Neural progenitor cell (in vitro differentiated cells): Measurements from ENCODE around the gene SHKBP1. TPM values are rescaled to one million over a fixed set of nuclear protein-coding genes. Genes with fewer than 3 reads are reported as not detected.
A peak's percentile ranks its signal among the peaks of the same experiment; 100 is the strongest.

ENCODE experiments used
- DNase-seq: peaks from one replicate; pipeline ENCODE4 v3.0.0-alpha.2; 2016; ENCODE audit warnings: low spot score
- H2AFZ ChIP-seq: fragments of 200-600 bp; sonication (generic); replicated peaks from 2 replicates; pipeline ENCODE4 v1.6.1; 2016; ENCODE audit warnings: antibody characterized with exemption
- H3F3A ChIP-seq: fragments of 200-600 bp; sonication (generic); 2 replicates; pipeline ENCODE4 v1.6.1; 2016; ENCODE audit warnings: antibody characterized with exemption, low read depth
- H3K27ac ChIP-seq: fragments of 200-600 bp; sonication (generic); 2 replicates; pipeline ENCODE4 v1.5.1; 2016; ENCODE audit warnings: mild to moderate bottlenecking
- H3K27me3 ChIP-seq: fragments of 200-600 bp; sonication (generic); 2 replicates; pipeline ENCODE4 v1.6.1; 2016; ENCODE audit warnings: mild to moderate bottlenecking, moderate library complexity
- H3K36me3 ChIP-seq: fragments of 200-600 bp; sonication (generic); 2 replicates; pipeline ENCODE4 v1.5.1; 2016
- H3K4me1 ChIP-seq: fragments of 200-600 bp; sonication (generic); 2 replicates; pipeline ENCODE4 v1.6.1; 2016; ENCODE audit warnings: mixed run types
- H3K4me2 ChIP-seq: fragments of 200-600 bp; sonication (generic); 2 replicates; pipeline ENCODE4 v1.6.1; 2016
- H3K4me3 ChIP-seq: fragments of 200-600 bp; sonication (generic); 2 replicates; pipeline ENCODE4 v1.5.1; 2016
- H3K79me2 ChIP-seq: fragments of 200-600 bp; sonication (generic); 2 replicates; pipeline ENCODE4 v1.6.1; 2016; ENCODE audit warnings: low read depth
- H3K9ac ChIP-seq: fragments of 200-600 bp; sonication (generic); 2 replicates; pipeline ENCODE4 v1.6.1; 2016
- H3K9me3 ChIP-seq: fragments of 200-600 bp; sonication (generic); 2 replicates; pipeline ENCODE4 v1.5.1; 2016; ENCODE audit warnings: low read depth
- H4K20me1 ChIP-seq: fragments of 200-600 bp; sonication (generic); 2 replicates; pipeline ENCODE4 v1.6.1; 2016; ENCODE audit warnings: low read depth
- H3K27ac Mint-ChIP-seq: 3 replicates; pipeline ENCODE4 v1.8.0; 2021; ENCODE audit warnings: mixed read lengths
- H3K27me3 Mint-ChIP-seq: 2 replicates; pipeline ENCODE4 v1.8.0; 2022; ENCODE audit warnings: low read depth, mild to moderate bottlenecking, inconsistent platforms, moderate library complexity, mixed read lengths; ENCODE audit not compliant: insufficient read depth
- H3K36me3 Mint-ChIP-seq: 3 replicates; pipeline ENCODE4 v1.8.0; 2021; ENCODE audit warnings: mixed read lengths
- H3K4me1 Mint-ChIP-seq: 3 replicates; pipeline ENCODE4 v1.8.0; 2021; ENCODE audit warnings: mixed read lengths
- H3K4me3 Mint-ChIP-seq: 3 replicates; pipeline ENCODE4 v1.8.0; 2021; ENCODE audit warnings: mild to moderate bottlenecking, moderate library complexity, mixed read lengths
- H3K9me3 Mint-ChIP-seq: 3 replicates; pipeline ENCODE4 v1.8.0; 2020; ENCODE audit warnings: mixed read lengths
- CTCF ChIP-seq: fragments of 200-600 bp; sonication (generic); IDR thresholded peaks from 2 replicates; pipeline ENCODE4 v1.5.1; 2017; ENCODE audit warnings: antibody characterized with exemption, mild to moderate bottlenecking
- EZH2 ChIP-seq: fragments of 200-600 bp; sonication (generic); IDR thresholded peaks from 2 replicates; pipeline ENCODE4 v1.6.1; 2017; ENCODE audit warnings: antibody characterized with exemption, mild to moderate bottlenecking, moderate library complexity
- EZH2phosphoT487 ChIP-seq: fragments of 200-600 bp; sonication (generic); IDR thresholded peaks from 2 replicates; pipeline ENCODE4 v1.6.1; 2017; ENCODE audit warnings: antibody characterized with exemption
- total RNA-seq: library from RNA; depleted of rRNA; stranded (reverse); fragments of >200 nt; gene quantifications from 2 replicates; pipeline ENCODE4 v1.2.3, GENCODE V29; 2015; ENCODE audit warnings: low replicate concordance

Gene SHKBP1
- total RNA-seq, 1 donor from 2014 or later, result 20.6 TPM

DNA sequence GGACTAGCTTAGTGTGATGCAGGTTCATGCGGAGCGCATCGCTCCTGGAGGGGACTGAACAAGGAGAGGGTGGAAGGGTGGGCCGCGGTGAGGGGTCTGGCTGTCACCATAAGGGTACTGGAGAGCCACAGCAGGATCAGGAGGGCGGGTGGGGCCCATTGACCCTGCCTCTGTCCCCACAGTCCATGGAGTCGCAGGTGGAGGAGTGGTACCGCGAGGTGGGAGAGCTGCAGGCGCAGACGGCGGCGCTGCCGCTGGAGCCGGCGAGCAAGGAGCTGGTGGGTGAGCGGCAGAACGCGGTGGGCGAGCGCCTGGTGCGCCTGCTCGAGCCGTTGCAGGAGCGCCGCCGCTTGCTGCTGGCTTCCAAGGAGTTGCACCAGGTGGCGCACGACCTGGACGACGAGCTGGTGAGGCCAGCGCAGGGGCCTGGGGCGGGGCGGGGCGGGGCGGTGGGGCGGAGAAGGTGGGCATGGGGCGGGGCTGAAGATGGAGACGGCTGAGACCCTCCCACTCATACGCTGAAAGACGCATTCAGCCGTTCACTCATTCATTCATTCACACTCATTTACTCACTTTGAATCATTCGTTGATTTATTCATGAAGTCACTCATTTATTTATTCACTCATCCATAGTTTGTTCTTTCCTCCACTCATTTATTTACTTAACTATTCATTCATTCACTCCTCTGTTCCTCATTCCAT, 27.5 kb upstream of the SHKBP1 start:
- peaks cover 22% of the 10 kb centered on the region for H3K27me3 Mint-ChIP-seq
- H3K36me3 Mint-ChIP-seq, result no peaks in the 10 kb centered on the region
- Histone ChIP-seq H3K9ac (no peak overlapping the region), H4K20me1 (no peaks in the 10 kb centered on the region), H3K9me3 (no peaks in the 10 kb centered on the region), H3K4me2 (peak overlapping the region; percentile 78), H3K79me2 (no peaks in the 10 kb centered on the region), H3K27me3 (peaks cover 58% of the 10 kb centered on the region), H3K4me3 (peak overlapping the region; percentile 40), H3K36me3 (no peaks in the 10 kb centered on the region), H3K4me1 (peaks cover 8% of the 10 kb centered on the region), H3K27ac (no peak overlapping the region), H2AFZ (peak overlapping the region; percentile 85), H3F3A (peaks cover 15% of the 10 kb centered on the region)
- H3K4me1 Mint-ChIP-seq, result peaks cover 9% of the 10 kb centered on the region
- H3K27ac Mint-ChIP-seq, result no peak overlapping the region
- peak overlapping the region; percentile 79 for H3K4me3 Mint-ChIP-seq
- DNase-seq, result peak; percentile 96
- TF ChIP-seq EZH2 (no peak), CTCF (peak; percentile 70)
- peaks cover 3% of the 10 kb centered on the region for H3K9me3 Mint-ChIP-seq

DNA sequence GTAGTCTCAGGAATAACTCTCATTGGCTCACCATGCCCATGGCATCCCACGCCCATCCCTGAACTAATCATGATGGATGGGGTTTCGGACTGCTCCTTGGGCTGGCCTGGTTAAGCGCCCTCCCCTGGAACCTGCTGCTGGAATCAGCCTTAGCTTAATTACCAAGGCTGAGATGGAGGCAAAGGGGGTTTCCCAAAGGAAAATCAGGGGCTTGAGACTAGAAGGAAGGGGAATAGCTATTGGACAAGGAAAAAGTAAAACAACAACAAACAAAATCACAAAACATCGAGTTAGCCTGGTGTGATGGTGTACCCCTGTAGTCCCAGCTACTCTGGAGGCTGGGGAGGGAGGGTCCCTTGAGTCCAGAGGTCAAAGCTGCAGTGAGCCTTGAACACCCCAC, 25.7 kb upstream of the SHKBP1 start:
- Histone ChIP-seq H3K36me3 (no peaks in the 10 kb centered on the region), H3F3A (peaks cover 16% of the 10 kb centered on the region), H3K27ac (no peak overlapping the region), H4K20me1 (peaks cover 4% of the 10 kb centered on the region), H3K9ac (no peak overlapping the region), H3K4me2 (no peak overlapping the region), H3K9me3 (no peaks in the 10 kb centered on the region), H3K27me3 (peaks cover 76% of the 10 kb centered on the region), H3K4me1 (peaks cover 12% of the 10 kb centered on the region), H3K79me2 (no peaks in the 10 kb centered on the region), H3K4me3 (no peak overlapping the region), H2AFZ (no peak overlapping the region)
- no peak overlapping the region for H3K27ac Mint-ChIP-seq
- peaks cover 3% of the 10 kb centered on the region for H3K9me3 Mint-ChIP-seq
- peaks cover 9% of the 10 kb centered on the region for H3K4me1 Mint-ChIP-seq
- no peaks in the 10 kb centered on the region for H3K36me3 Mint-ChIP-seq
- no peak overlapping the region for H3K4me3 Mint-ChIP-seq
- no peak for TF ChIP-seq EZH2
- no peak for TF ChIP-seq EZH2phosphoT487
- no peak for TF ChIP-seq CTCF
- DNase-seq, result no peak
- peaks cover 30% of the 10 kb centered on the region for H3K27me3 Mint-ChIP-seq

DNA sequence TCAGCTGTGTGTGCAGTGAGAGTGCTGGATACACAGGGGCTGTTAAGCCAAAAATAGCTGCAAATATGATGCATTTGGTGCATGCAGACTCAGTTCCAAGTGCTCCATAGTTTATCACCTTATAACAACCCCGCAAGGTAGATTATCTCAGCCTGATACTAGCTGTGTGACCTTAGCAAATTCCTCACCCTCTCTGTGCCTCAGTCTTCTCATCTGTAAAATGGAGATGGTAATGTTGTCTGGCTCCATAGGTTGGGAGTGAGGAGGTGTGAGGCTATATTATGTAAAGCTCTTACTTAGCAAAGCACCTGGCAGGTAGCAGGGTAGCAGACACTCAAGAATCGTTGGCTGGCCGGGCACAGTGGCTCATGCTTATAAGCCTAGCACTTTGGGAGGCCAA, 23.8 kb upstream of the SHKBP1 start:
- Histone ChIP-seq H2AFZ (no peak overlapping the region), H3K4me1 (peaks cover 12% of the 10 kb centered on the region), H3K9me3 (no peaks in the 10 kb centered on the region), H3K4me3 (no peak overlapping the region), H3F3A (peaks cover 16% of the 10 kb centered on the region), H3K9ac (no peak overlapping the region), H3K27me3 (peaks cover 84% of the 10 kb centered on the region), H3K36me3 (no peaks in the 10 kb centered on the region), H3K79me2 (no peaks in the 10 kb centered on the region), H3K27ac (no peak overlapping the region), H3K4me2 (no peak overlapping the region), H4K20me1 (peaks cover 4% of the 10 kb centered on the region)
- no peak overlapping the region for H3K27ac Mint-ChIP-seq
- H3K4me1 Mint-ChIP-seq, result peaks cover 9% of the 10 kb centered on the region
- no peaks in the 10 kb centered on the region for H3K9me3 Mint-ChIP-seq
- no peaks in the 10 kb centered on the region for H3K36me3 Mint-ChIP-seq
- H3K4me3 Mint-ChIP-seq, result no peak overlapping the region
- TF ChIP-seq EZH2phosphoT487, result no peak
- peaks cover 32% of the 10 kb centered on the region for H3K27me3 Mint-ChIP-seq
- no peak for DNase-seq
